SK-N-SH treated with all-trans-retinoic acid at 6 μM for 48 hours (cell line): Measurements from ENCODE around the gene LMBR1.
"Not testable (repeated sequence)": the region's sequence is repeated elsewhere in the genome, so short reads cannot be mapped to it uniquely, and the experiment has no call there.

Source experiments
- ARNTL ChIP-seq: fragments of 450-650 bp; formaldehyde crosslinking; IDR thresholded peaks from 2 replicates; pipeline ENCODE4 v1.5.0; 2020; ENCODE audit warnings: low read depth, mild to moderate bottlenecking, moderate library complexity, borderline replicate concordance
- BACH2 ChIP-seq: fragments of 250-450 bp; sonication (Bioruptor Pico); IDR thresholded peaks from 2 replicates; pipeline ENCODE4 v1.9.0; 2021; ENCODE audit warnings: mild to moderate bottlenecking, borderline replicate concordance
- CSDC2 ChIP-seq: fragments of 250-450 bp; sonication (Bioruptor Pico); IDR thresholded peaks from 2 replicates; pipeline ENCODE4 v1.5.0; 2020; ENCODE audit warnings: mild to moderate bottlenecking, moderate library complexity
- ISL1 ChIP-seq: fragments of 250-450 bp; sonication (Bioruptor Pico); IDR thresholded peaks from 2 replicates; pipeline ENCODE4 v2.1.2; 2022; ENCODE audit warnings: mild to moderate bottlenecking, moderate library complexity
- OSR1 ChIP-seq: fragments of 250-450 bp; sonication (Bioruptor Pico); IDR thresholded peaks from 2 replicates; pipeline ENCODE4 v1.8.0; 2022; ENCODE audit warnings: moderate library complexity, mild to moderate bottlenecking, inconsistent platforms
- PPARA ChIP-seq: fragments of 250-450 bp; sonication (Bioruptor Pico); IDR thresholded peaks from 2 replicates; pipeline ENCODE4 v1.5.0; 2020; ENCODE audit warnings: mild to moderate bottlenecking, borderline replicate concordance
- RARB ChIP-seq: fragments of 250-450 bp; sonication (Bioruptor Pico); IDR thresholded peaks from 2 replicates; pipeline ENCODE4 v1.8.0; 2021; ENCODE audit warnings: mild to moderate bottlenecking, moderate library complexity
- TCF4 ChIP-seq: fragments of 250-450 bp; sonication (Bioruptor Pico); IDR thresholded peaks from 2 replicates; pipeline ENCODE4 v1.8.0; 2021; ENCODE audit warnings: mild to moderate bottlenecking, moderate library complexity, borderline replicate concordance
- ZC3H10 ChIP-seq: fragments of 250-450 bp; sonication (Bioruptor Pico); IDR thresholded peaks from 2 replicates; pipeline ENCODE4 v1.5.1; 2021; ENCODE audit warnings: mild to moderate bottlenecking, moderate library complexity
- TF ChIP-seq, protein P1 (sequence below): fragments of 250-450 bp; sonication (Bioruptor Pico); IDR thresholded peaks from 2 replicates; pipeline ENCODE4 v1.5.1; 2021; ENCODE audit warnings: mild to moderate bottlenecking, moderate library complexity
- TF ChIP-seq, protein P2 (sequence below): fragments of 250-450 bp; sonication (Bioruptor Pico); IDR thresholded peaks from 2 replicates; pipeline ENCODE4 v1.8.0; 2020; ENCODE audit warnings: mild to moderate bottlenecking, moderate library complexity, borderline replicate concordance
- TF ChIP-seq, protein P3 (sequence below): fragments of 250-450 bp; sonication (Bioruptor Pico); IDR thresholded peaks from 2 replicates; pipeline ENCODE4 v1.5.1; 2020; ENCODE audit warnings: low read depth, mild to moderate bottlenecking, moderate library complexity

DNA sequence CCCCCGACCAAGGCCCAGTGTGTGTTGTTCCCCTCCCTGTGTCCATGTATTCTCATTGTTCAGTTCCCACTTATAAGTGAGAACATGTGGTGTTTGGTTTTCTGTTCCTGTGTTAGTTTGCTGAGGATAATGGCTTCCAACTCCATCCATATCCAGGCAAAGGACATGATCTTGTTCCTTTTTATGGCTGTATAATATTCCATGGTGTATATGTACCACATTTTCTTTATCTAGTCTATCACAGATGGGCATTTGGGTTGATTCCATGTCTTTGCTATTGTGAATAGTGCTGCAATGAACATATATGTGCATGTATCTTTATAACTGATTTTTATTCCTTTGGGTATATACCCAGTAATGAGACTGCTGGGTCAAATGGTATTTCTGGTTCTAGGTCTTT lies 191.2 kb downstream of the LMBR1 start:
- TF ChIP-seq ISL1 (CRISPR knock-in tag); ZC3H10 (CRISPR knock-in tag); OSR1 (CRISPR knock-in tag); CSDC2 (CRISPR knock-in tag); TCF4 (CRISPR knock-in tag); BACH2 (CRISPR knock-in tag); PPARA (CRISPR knock-in tag); RARB (CRISPR knock-in tag); ARNTL: not testable (repeated sequence)
- TF ChIP-seq, protein P1, sequence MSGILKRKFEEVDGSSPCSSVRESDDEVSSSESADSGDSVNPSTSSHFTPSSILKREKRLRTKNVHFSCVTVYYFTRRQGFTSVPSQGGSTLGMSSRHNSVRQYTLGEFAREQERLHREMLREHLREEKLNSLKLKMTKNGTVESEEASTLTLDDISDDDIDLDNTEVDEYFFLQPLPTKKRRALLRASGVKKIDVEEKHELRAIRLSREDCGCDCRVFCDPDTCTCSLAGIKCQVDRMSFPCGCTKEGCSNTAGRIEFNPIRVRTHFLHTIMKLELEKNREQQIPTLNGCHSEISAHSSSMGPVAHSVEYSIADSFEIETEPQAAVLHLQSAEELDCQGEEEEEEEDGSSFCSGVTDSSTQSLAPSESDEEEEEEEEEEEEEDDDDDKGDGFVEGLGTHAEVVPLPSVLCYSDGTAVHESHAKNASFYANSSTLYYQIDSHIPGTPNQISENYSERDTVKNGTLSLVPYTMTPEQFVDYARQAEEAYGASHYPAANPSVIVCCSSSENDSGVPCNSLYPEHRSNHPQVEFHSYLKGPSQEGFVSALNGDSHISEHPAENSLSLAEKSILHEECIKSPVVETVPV (CRISPR knock-in tag) = not testable (repeated sequence)
- TF ChIP-seq, protein P2, sequence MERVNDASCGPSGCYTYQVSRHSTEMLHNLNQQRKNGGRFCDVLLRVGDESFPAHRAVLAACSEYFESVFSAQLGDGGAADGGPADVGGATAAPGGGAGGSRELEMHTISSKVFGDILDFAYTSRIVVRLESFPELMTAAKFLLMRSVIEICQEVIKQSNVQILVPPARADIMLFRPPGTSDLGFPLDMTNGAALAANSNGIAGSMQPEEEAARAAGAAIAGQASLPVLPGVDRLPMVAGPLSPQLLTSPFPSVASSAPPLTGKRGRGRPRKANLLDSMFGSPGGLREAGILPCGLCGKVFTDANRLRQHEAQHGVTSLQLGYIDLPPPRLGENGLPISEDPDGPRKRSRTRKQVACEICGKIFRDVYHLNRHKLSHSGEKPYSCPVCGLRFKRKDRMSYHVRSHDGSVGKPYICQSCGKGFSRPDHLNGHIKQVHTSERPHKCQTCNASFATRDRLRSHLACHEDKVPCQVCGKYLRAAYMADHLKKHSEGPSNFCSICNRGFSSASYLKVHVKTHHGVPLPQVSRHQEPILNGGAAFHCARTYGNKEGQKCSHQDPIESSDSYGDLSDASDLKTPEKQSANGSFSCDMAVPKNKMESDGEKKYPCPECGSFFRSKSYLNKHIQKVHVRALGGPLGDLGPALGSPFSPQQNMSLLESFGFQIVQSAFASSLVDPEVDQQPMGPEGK = not testable (repeated sequence)
- TF ChIP-seq, protein P3, sequence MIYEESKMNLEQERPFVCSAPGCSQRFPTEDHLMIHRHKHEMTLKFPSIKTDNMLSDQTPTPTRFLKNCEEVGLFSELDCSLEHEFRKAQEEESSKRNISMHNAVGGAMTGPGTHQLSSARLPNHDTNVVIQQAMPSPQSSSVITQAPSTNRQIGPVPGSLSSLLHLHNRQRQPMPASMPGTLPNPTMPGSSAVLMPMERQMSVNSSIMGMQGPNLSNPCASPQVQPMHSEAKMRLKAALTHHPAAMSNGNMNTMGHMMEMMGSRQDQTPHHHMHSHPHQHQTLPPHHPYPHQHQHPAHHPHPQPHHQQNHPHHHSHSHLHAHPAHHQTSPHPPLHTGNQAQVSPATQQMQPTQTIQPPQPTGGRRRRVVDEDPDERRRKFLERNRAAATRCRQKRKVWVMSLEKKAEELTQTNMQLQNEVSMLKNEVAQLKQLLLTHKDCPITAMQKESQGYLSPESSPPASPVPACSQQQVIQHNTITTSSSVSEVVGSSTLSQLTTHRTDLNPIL (CRISPR knock-in tag) = not testable (repeated sequence)
